HCT116 (cell line): Measurements from ENCODE around the gene CEACAM6.
"Not testable (repeated sequence)": the region's sequence is repeated elsewhere in the genome, so short reads cannot be mapped to it uniquely, and the experiment has no call there.

Experiments
- EZH2 ChIP-seq: fragments of 200-600 bp; sonication (generic); IDR thresholded peaks from 2 replicates; pipeline ENCODE4 v1.6.1; 2017; ENCODE audit warnings: antibody characterized with exemption, mixed run types
- ZFX ChIP-seq: fragments of 450-650 bp; IDR thresholded peaks from 2 replicates; pipeline ENCODE4 v1.6.1; 2017

- TF ChIP-seq ZFX, EZH2: not testable (repeated sequence)
Observed at GRCh38 chr19:41788518-41788917, 33.2 kb downstream of the CEACAM6 start.
